GM21515 (cell line): Measurements from ENCODE around the gene UPF3A.
A peak's percentile ranks its signal among the peaks of the same experiment; 100 is the strongest.
"Not testable (repeated sequence)": the region's sequence is repeated elsewhere in the genome, so short reads cannot be mapped to it uniquely, and the experiment has no call there.

Experiments
- ATAC-seq: cut with Tn5 transposase; IDR thresholded peaks from one replicate; pipeline ENCODE4 v1.9.1; 2021; ENCODE audit not compliant: unreplicated experiment

The UPF3A gene

GRCh38 chr13:114261328-114261965, 20.0 kb upstream of the UPF3A start:
- ATAC-seq, result no peak

- ATAC-seq, result no peak
Observed at GRCh38 chr13:114263578-114263977, 17.8 kb upstream of the UPF3A start.

GRCh38 chr13:114264313-114264712, 17.1 kb upstream of the UPF3A start:
- not testable (repeated sequence) for ATAC-seq

- no peak for ATAC-seq
Observed at GRCh38 chr13:114264886-114265611, 16.4 kb upstream of the UPF3A start.

GRCh38 chr13:114266241-114266640, 15.2 kb upstream of the UPF3A start:
- ATAC-seq, result no peak

- no peak for ATAC-seq
Observed at GRCh38 chr13:114268344-114269280, 12.8 kb upstream of the UPF3A start.

- no peak for ATAC-seq
Observed at GRCh38 chr13:114269281-114269770, 12.1 kb upstream of the UPF3A start.

GRCh38 chr13:114272977-114273376, 8.4 kb upstream of the UPF3A start:
- ATAC-seq, result no peak

GRCh38 chr13:114275304-114275703, 6.1 kb upstream of the UPF3A start:
- ATAC-seq, result no peak

GRCh38 chr13:114279146-114279545, 2.3 kb upstream of the UPF3A start:
- no peak for ATAC-seq

GRCh38 chr13:114279758-114280355, 1.5 kb upstream of the UPF3A start:
- no peak for ATAC-seq

- ATAC-seq, result peak; percentile 47
Observed at GRCh38 chr13:114282041-114282670, 755 bp downstream of the UPF3A start.

- no peak for ATAC-seq
Observed at GRCh38 chr13:114283576-114283975, 2.2 kb downstream of the UPF3A start.

GRCh38 chr13:114284680-114285079, 3.3 kb downstream of the UPF3A start:
- no peak for ATAC-seq

GRCh38 chr13:114285166-114285808, 3.9 kb downstream of the UPF3A start:
- ATAC-seq, result no peak

- ATAC-seq, result no peak
Observed at GRCh38 chr13:114286808-114287207, 5.4 kb downstream of the UPF3A start.

GRCh38 chr13:114288157-114288591, 6.8 kb downstream of the UPF3A start:
- no peak for ATAC-seq

- no peak for ATAC-seq
Observed at GRCh38 chr13:114296448-114296847, 15.0 kb downstream of the UPF3A start.

GRCh38 chr13:114296902-114297301, 15.5 kb downstream of the UPF3A start:
- ATAC-seq, result no peak

- no peak for ATAC-seq
Observed at GRCh38 chr13:114298866-114299265, 17.5 kb downstream of the UPF3A start.
